Measurements from ENCODE around the gene ARHGAP33. TPM values are rescaled to one million over a fixed set of nuclear protein-coding genes. Genes with fewer than 3 reads are reported as not detected.
A peak's percentile ranks its signal among the peaks of the same experiment; 100 is the strongest.

The ARHGAP33 gene
- total and polyA plus RNA-seq, 3 experiments from 2014 or later, result 0.71 to 11.9 (median 9.2) TPM

GRCh38 chr19:35774274-35775045 lies 904 bp upstream of the ARHGAP33 start:
- Mint-ChIP-seq H3K4me1 (peaks cover 21 to 23% (median 22%) of the 10 kb centered on the region in 3 donors), H3K27ac (peak overlapping the region in 3 of 8 donors; percentile 72 to 80 (median 74)), H3K36me3 (peaks cover 0 to 3% (median 0%) of the 10 kb centered on the region in 3 donors), H3K4me3 (peak overlapping the region; percentile 75 to 95 (median 83)), H3K27me3 (no peaks in the 10 kb centered on the region), H3K9me3 (no peaks in the 10 kb centered on the region)
- no peak for DNase-seq
- peaks cover 17% of the 10 kb centered on the region for H3K4me1 ChIP-seq (ENCODE audit: insufficient read depth, low read length)
- peak overlapping the region; percentile 65 for H3K4me3 ChIP-seq (ENCODE audit: low read length)
- H3K9me3 ChIP-seq (ENCODE audit: low read length), result no peaks in the 10 kb centered on the region
- no peaks in the 10 kb centered on the region for H3K36me3 ChIP-seq (ENCODE audit: insufficient read depth, low read length)
- no peak overlapping the region for H3K27ac ChIP-seq (ENCODE audit: low read depth, low read length)
- ChIA-PET CTCF (interaction anchor here (1.2 kb wide), 1 partner anchor 158 kb away, joined by 3 read pairs; no protein-coding TSS in a partner anchor), POLR2A (no interaction called here)
- H3K27me3 ChIP-seq (ENCODE audit: insufficient read depth, low read length, poor library complexity, severe bottlenecking), result no peaks in the 10 kb centered on the region

GRCh38 chr19:35775046-35775297 lies 392 bp upstream of the ARHGAP33 start:
- Histone ChIP-seq H3K9me3 (ENCODE audit: low read length) (no peaks in the 10 kb centered on the region), H3K36me3 (ENCODE audit: insufficient read depth, low read length) (no peaks in the 10 kb centered on the region), H3K4me3 (ENCODE audit: low read length) (peak overlapping the region; percentile 65), H3K27me3 (ENCODE audit: insufficient read depth, low read length, poor library complexity, severe bottlenecking) (no peaks in the 10 kb centered on the region), H3K27ac (ENCODE audit: low read depth, low read length) (no peak overlapping the region), H3K4me1 (ENCODE audit: insufficient read depth, low read length) (peaks cover 17% of the 10 kb centered on the region)
- Mint-ChIP-seq H3K27me3 (no peaks in the 10 kb centered on the region), H3K4me1 (peaks cover 21 to 23% (median 22%) of the 10 kb centered on the region in 3 donors), H3K36me3 (peaks cover 0 to 6% (median 0%) of the 10 kb centered on the region in 3 donors), H3K27ac (peak overlapping the region in 5 of 8 donors; percentile 35 to 80 (median 72)), H3K4me3 (peak overlapping the region; percentile 75 to 95 (median 83)), H3K9me3 (no peaks in the 10 kb centered on the region)
- CTCF ChIA-PET, result interaction anchor here (1.2 kb wide), 1 partner anchor 157 kb away, joined by 3 read pairs; no protein-coding TSS in a partner anchor
- POLR2A ChIA-PET, result no interaction called here
- no peak for DNase-seq

- H3K36me3 ChIP-seq (ENCODE audit: insufficient read depth, low read length), result no peaks in the 10 kb centered on the region
- Mint-ChIP-seq H3K27ac (peak overlapping the region in 2 of 8 donors; percentile 24 to 66), H3K27me3 (no peaks in the 10 kb centered on the region), H3K4me1 (peaks cover 21 to 23% (median 22%) of the 10 kb centered on the region in 3 donors), H3K36me3 (peaks cover 0 to 10% (median 0%) of the 10 kb centered on the region in 3 donors), H3K4me3 (peak overlapping the region; percentile 57 to 89 (median 72)), H3K9me3 (no peaks in the 10 kb centered on the region)
- H3K4me1 ChIP-seq (ENCODE audit: insufficient read depth, low read length), result peaks cover 17% of the 10 kb centered on the region
- H3K4me3 ChIP-seq (ENCODE audit: low read length), result peak overlapping the region; percentile 32
- no peaks in the 10 kb centered on the region for H3K27me3 ChIP-seq (ENCODE audit: insufficient read depth, low read length, poor library complexity, severe bottlenecking)
- no peaks in the 10 kb centered on the region for H3K9me3 ChIP-seq (ENCODE audit: low read length)
- CTCF ChIA-PET, result no interaction called here
- H3K27ac ChIP-seq (ENCODE audit: low read depth, low read length), result no peak overlapping the region
- POLR2A ChIA-PET, result interaction anchor here (0.5 kb wide), 1 partner anchor 64 kb away, joined by 4 read pairs; no protein-coding TSS in a partner anchor
- peak in 1 of 5 donors; percentile 44 for DNase-seq
These were observed 881 bp downstream of the ARHGAP33 start for GRCh38 chr19:35776102-35776788.

- H3K4me1 ChIP-seq (ENCODE audit: insufficient read depth, low read length), result peaks cover 17% of the 10 kb centered on the region
- H3K36me3 ChIP-seq (ENCODE audit: insufficient read depth, low read length), result no peaks in the 10 kb centered on the region
- no peak for DNase-seq
- peak overlapping the region in 5 of 8 donors; percentile 22 to 66 (median 37) for H3K27ac Mint-ChIP-seq
- peak overlapping the region; percentile 43 to 88 (median 65) for H3K4me3 Mint-ChIP-seq
- POLR2A ChIA-PET, result no interaction called here
- no peaks in the 10 kb centered on the region for H3K27me3 ChIP-seq (ENCODE audit: insufficient read depth, low read length, poor library complexity, severe bottlenecking)
- no peak overlapping the region for H3K4me3 ChIP-seq (ENCODE audit: low read length)
- H3K4me1 Mint-ChIP-seq, result peaks cover 21 to 23% (median 22%) of the 10 kb centered on the region in 3 donors
- peaks cover 0 to 12% (median 0%) of the 10 kb centered on the region in 3 donors for H3K36me3 Mint-ChIP-seq
- no peaks in the 10 kb centered on the region for H3K9me3 ChIP-seq (ENCODE audit: low read length)
- H3K27me3 Mint-ChIP-seq, result no peaks in the 10 kb centered on the region
- no peaks in the 10 kb centered on the region for H3K9me3 Mint-ChIP-seq
- CTCF ChIA-PET, result no interaction called here
- H3K27ac ChIP-seq (ENCODE audit: low read depth, low read length), result no peak overlapping the region
These were observed 1.9 kb downstream of the ARHGAP33 start for GRCh38 chr19:35777086-35777841.

- Histone ChIP-seq H3K4me1 (ENCODE audit: insufficient read depth, low read length) (peaks cover 17% of the 10 kb centered on the region), H3K9me3 (ENCODE audit: low read length) (no peaks in the 10 kb centered on the region), H3K27me3 (ENCODE audit: insufficient read depth, low read length, poor library complexity, severe bottlenecking) (no peaks in the 10 kb centered on the region), H3K36me3 (ENCODE audit: insufficient read depth, low read length) (no peaks in the 10 kb centered on the region), H3K4me3 (ENCODE audit: low read length) (no peak overlapping the region), H3K27ac (ENCODE audit: low read depth, low read length) (no peak overlapping the region)
- Mint-ChIP-seq H3K4me3 (peak overlapping the region; percentile 11 to 78 (median 34)), H3K36me3 (peaks cover 0 to 15% (median 0%) of the 10 kb centered on the region in 3 donors), H3K4me1 (peaks cover 20 to 23% (median 22%) of the 10 kb centered on the region in 3 donors), H3K27me3 (no peaks in the 10 kb centered on the region), H3K9me3 (no peaks in the 10 kb centered on the region), H3K27ac (peak overlapping the region in 1 of 8 donors; percentile 47)
- DNase-seq, result no peak
- CTCF ChIA-PET, result no interaction called here
- POLR2A ChIA-PET, result no interaction called here
These were observed 2.6 kb downstream of the ARHGAP33 start for GRCh38 chr19:35777961-35778360.

- peaks cover 20 to 23% (median 22%) of the 10 kb centered on the region in 3 donors for H3K4me1 Mint-ChIP-seq
- Histone ChIP-seq H3K27me3 (ENCODE audit: insufficient read depth, low read length, poor library complexity, severe bottlenecking) (no peaks in the 10 kb centered on the region), H3K36me3 (ENCODE audit: insufficient read depth, low read length) (no peaks in the 10 kb centered on the region), H3K4me3 (ENCODE audit: low read length) (no peak overlapping the region), H3K9me3 (ENCODE audit: low read length) (no peaks in the 10 kb centered on the region), H3K27ac (ENCODE audit: low read depth, low read length) (no peak overlapping the region), H3K4me1 (ENCODE audit: insufficient read depth, low read length) (peaks cover 17% of the 10 kb centered on the region)
- ChIA-PET CTCF (no interaction called here), POLR2A (no interaction called here)
- H3K9me3 Mint-ChIP-seq, result no peaks in the 10 kb centered on the region
- no peak for DNase-seq
- no peaks in the 10 kb centered on the region for H3K27me3 Mint-ChIP-seq
- peak overlapping the region in 1 of 7 donors; percentile 42 for H3K4me3 Mint-ChIP-seq
- no peak overlapping the region for H3K27ac Mint-ChIP-seq
- peaks cover 0 to 16% (median 2%) of the 10 kb centered on the region in 3 donors for H3K36me3 Mint-ChIP-seq
These were observed 3.7 kb downstream of the ARHGAP33 start for GRCh38 chr19:35779033-35779432.

GRCh38 chr19:35780058-35780457 lies 4.7 kb downstream of the ARHGAP33 start:
- Histone ChIP-seq H3K9me3 (ENCODE audit: low read length) (no peaks in the 10 kb centered on the region), H3K4me1 (ENCODE audit: insufficient read depth, low read length) (peaks cover 9% of the 10 kb centered on the region), H3K36me3 (ENCODE audit: insufficient read depth, low read length) (no peaks in the 10 kb centered on the region), H3K27ac (ENCODE audit: low read depth, low read length) (no peak overlapping the region), H3K27me3 (ENCODE audit: insufficient read depth, low read length, poor library complexity, severe bottlenecking) (no peaks in the 10 kb centered on the region), H3K4me3 (ENCODE audit: low read length) (no peak overlapping the region)
- CTCF ChIA-PET, result no interaction called here
- H3K4me1 Mint-ChIP-seq, result peaks cover 11 to 14% (median 14%) of the 10 kb centered on the region in 3 donors
- DNase-seq, result no peak
- POLR2A ChIA-PET, result no interaction called here
- H3K4me3 Mint-ChIP-seq, result no peak overlapping the region
- peaks cover 0 to 16% (median 2%) of the 10 kb centered on the region in 3 donors for H3K36me3 Mint-ChIP-seq
- H3K27me3 Mint-ChIP-seq, result no peaks in the 10 kb centered on the region
- H3K9me3 Mint-ChIP-seq, result no peaks in the 10 kb centered on the region
- no peak overlapping the region for H3K27ac Mint-ChIP-seq
